ENCODE measurements around the gene RBM47.
"Not testable (repeated sequence)": the region's sequence is repeated elsewhere in the genome, so short reads cannot be mapped to it uniquely, and the experiment has no call there.

RBM47 gene

GRCh38 chr4:40486534-40486933, 143.1 kb downstream of the RBM47 start:
- no peak for DNase-seq (ENCODE audit: low read depth in 2 of 2)

- no peak for DNase-seq (ENCODE audit: low read depth in 2 of 2)
Observed at GRCh38 chr4:40484346-40485090, 145.1 kb downstream of the RBM47 start.

- DNase-seq (ENCODE audit: low read depth in 2 of 2) = no peak
Observed at GRCh38 chr4:40482985-40483647, 146.5 kb downstream of the RBM47 start.

- DNase-seq (ENCODE audit: low read depth in 2 of 2) = no peak
Observed at GRCh38 chr4:40481977-40482376, 147.7 kb downstream of the RBM47 start.

- DNase-seq (ENCODE audit: low read depth in 2 of 2) = no peak
Observed at GRCh38 chr4:40480291-40480690, 149.4 kb downstream of the RBM47 start.

- no peak for DNase-seq (ENCODE audit: low read depth in 2 of 2)
Observed at GRCh38 chr4:40479378-40479777, 150.3 kb downstream of the RBM47 start.

- no peak for DNase-seq (ENCODE audit: low read depth in 2 of 2)
Observed at GRCh38 chr4:40475609-40476008, 154.1 kb downstream of the RBM47 start.

- DNase-seq (ENCODE audit: low read depth in 2 of 2) = no peak
Observed at GRCh38 chr4:40473578-40474388, 155.9 kb downstream of the RBM47 start.

GRCh38 chr4:40471923-40472322, 157.7 kb downstream of the RBM47 start:
- DNase-seq (ENCODE audit: low read depth in 2 of 2) = no peak

GRCh38 chr4:40466789-40467188, 162.9 kb downstream of the RBM47 start:
- DNase-seq (ENCODE audit: low read depth in 2 of 2) = no peak

GRCh38 chr4:40462326-40462725, 167.3 kb downstream of the RBM47 start:
- no peak for DNase-seq (ENCODE audit: low read depth in 2 of 2)

- DNase-seq (ENCODE audit: low read depth in 2 of 2) = no peak
Observed at GRCh38 chr4:40461879-40462278, 167.8 kb downstream of the RBM47 start.

- no peak for DNase-seq (ENCODE audit: low read depth in 2 of 2)
Observed at GRCh38 chr4:40461062-40461461, 168.6 kb downstream of the RBM47 start.

GRCh38 chr4:40458683-40459082, 171.0 kb downstream of the RBM47 start:
- no peak for DNase-seq (ENCODE audit: low read depth in 2 of 2)

GRCh38 chr4:40458109-40458508, 171.6 kb downstream of the RBM47 start:
- DNase-seq (ENCODE audit: low read depth in 2 of 2) = no peak

GRCh38 chr4:40455340-40455902, 174.2 kb downstream of the RBM47 start:
- DNase-seq (ENCODE audit: low read depth in 2 of 2) = no peak

- DNase-seq (ENCODE audit: low read depth in 2 of 2) = no peak
Observed at GRCh38 chr4:40454816-40455215, 174.8 kb downstream of the RBM47 start.

GRCh38 chr4:40453912-40454311, 175.8 kb downstream of the RBM47 start:
- DNase-seq (ENCODE audit: low read depth in 2 of 2) = no peak

GRCh38 chr4:40448875-40449274, 180.8 kb downstream of the RBM47 start:
- DNase-seq (ENCODE audit: low read depth in 2 of 2) = no peak

- DNase-seq (ENCODE audit: low read depth in 2 of 2) = no peak
Observed at GRCh38 chr4:40446839-40447238, 182.8 kb downstream of the RBM47 start.

GRCh38 chr4:40446261-40446750, 183.4 kb downstream of the RBM47 start:
- not testable (repeated sequence) for DNase-seq (ENCODE audit: low read depth in 2 of 2)

GRCh38 chr4:40445671-40446070, 184.0 kb downstream of the RBM47 start:
- DNase-seq (ENCODE audit: low read depth in 2 of 2) = no peak

All from stimulated activated CD4-positive, alpha-beta T cell treated with anti-CD3 and anti-CD28 coated beads, Interleukin-15, amount 100 ng/mL, for 48 hours (primary cell).